ENCODE results near the gene DGKI.

GRCh38 chr7:137846827-137847567 lies at the start of gene DGKI:
- no peak for TF ChIP-seq POLR2A (IDR thresholded peaks at IDR 0.05)
- TF ChIP-seq CTCF (IDR thresholded peaks at IDR 0.05), result no peak

All from suprapubic skin (tissue), 3 donors.